Activated naive CD4-positive, alpha-beta T cell treated with anti-CD3 and anti-CD28 coated beads, Interleukin-2, amount 50 U/mL, for 24 hours (primary cell): ENCODE measurements around the gene KANK2.
"Not testable (repeated sequence)": the region's sequence is repeated elsewhere in the genome, so short reads cannot be mapped to it uniquely, and the experiment has no call there.

Experiments
- H3K27ac Mint-ChIP-seq: one replicate; pipeline ENCODE4 v1.8.0; 2021; ENCODE audit warnings: mild to moderate bottlenecking, mixed read lengths
- H3K27me3 Mint-ChIP-seq: one replicate; pipeline ENCODE4 v1.8.0; 2021; ENCODE audit warnings: mixed read lengths
- H3K36me3 Mint-ChIP-seq: one replicate; pipeline ENCODE4 v1.8.0; 2021; ENCODE audit warnings: mixed read lengths
- H3K4me1 Mint-ChIP-seq: one replicate; pipeline ENCODE4 v1.8.0; 2021; ENCODE audit warnings: mixed read lengths
- H3K4me3 Mint-ChIP-seq: one replicate; pipeline ENCODE4 v1.8.0; 2021; ENCODE audit warnings: mild to moderate bottlenecking, mixed read lengths
- H3K9me3 Mint-ChIP-seq: one replicate; pipeline ENCODE4 v1.8.0; 2021; ENCODE audit warnings: mixed read lengths

Gene KANK2

GRCh38 chr19:11192957-11193939 lies 4.1 kb downstream of the KANK2 start:
- Mint-ChIP-seq H3K27me3 (peaks cover 5% of the 10 kb centered on the region), H3K27ac (no peak overlapping the region), H3K36me3 (no peaks in the 10 kb centered on the region), H3K4me1 (peaks cover 5% of the 10 kb centered on the region), H3K9me3 (no peaks in the 10 kb centered on the region), H3K4me3 (no peak overlapping the region)

DNA sequence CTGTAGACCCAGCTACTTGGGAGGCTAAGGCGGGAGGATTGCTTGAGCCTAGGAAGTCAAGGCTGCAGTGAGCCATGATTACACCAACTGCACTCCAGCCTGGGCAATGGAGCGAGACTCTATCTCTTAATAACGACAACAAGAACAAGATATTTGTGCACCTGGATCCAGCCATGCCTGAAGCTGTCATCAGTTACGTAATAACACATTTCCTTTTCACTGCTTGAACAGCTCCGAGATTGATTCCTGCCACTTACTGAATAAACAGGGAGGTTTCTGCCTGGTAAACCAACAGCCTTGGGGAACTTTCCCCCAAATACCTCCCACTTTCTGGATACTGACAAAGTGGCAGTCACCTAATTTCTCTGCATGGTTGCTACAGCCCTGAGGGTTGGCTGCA lies 5.4 kb downstream of the KANK2 start:
- Mint-ChIP-seq H3K36me3 (no peaks in the 10 kb centered on the region), H3K27ac (no peak overlapping the region), H3K4me1 (peaks cover 5% of the 10 kb centered on the region), H3K4me3 (no peak overlapping the region), H3K27me3 (peaks cover 5% of the 10 kb centered on the region), H3K9me3 (no peaks in the 10 kb centered on the region)

DNA sequence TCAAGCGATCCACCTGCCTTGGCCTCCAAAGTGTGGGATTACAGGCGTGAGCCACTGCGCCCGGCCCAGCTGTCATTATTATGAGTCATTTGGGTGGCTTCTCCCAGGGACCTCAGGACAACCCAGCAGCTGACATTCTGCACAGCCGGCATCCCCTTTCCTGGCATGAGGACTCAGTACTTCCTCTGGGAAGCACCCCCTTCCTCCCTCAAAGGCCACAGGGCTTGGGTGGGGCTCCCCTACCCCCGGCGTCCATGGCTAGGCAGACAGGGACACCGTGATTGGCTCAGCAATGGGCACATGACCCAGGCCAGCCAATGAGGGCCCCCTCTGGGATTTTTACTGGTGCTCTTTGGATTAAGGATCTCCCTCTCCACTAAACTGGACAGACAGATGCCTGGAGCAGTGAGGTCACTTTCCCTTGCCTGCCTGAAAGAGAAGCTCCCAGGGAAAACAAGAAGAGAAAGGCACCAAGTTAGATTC lies 6.0 kb downstream of the KANK2 start:
- Mint-ChIP-seq H3K27me3 (peaks cover 5% of the 10 kb centered on the region), H3K9me3 (no peaks in the 10 kb centered on the region), H3K4me3 (no peak overlapping the region), H3K27ac (no peak overlapping the region), H3K36me3 (no peaks in the 10 kb centered on the region), H3K4me1 (peaks cover 5% of the 10 kb centered on the region)

DNA sequence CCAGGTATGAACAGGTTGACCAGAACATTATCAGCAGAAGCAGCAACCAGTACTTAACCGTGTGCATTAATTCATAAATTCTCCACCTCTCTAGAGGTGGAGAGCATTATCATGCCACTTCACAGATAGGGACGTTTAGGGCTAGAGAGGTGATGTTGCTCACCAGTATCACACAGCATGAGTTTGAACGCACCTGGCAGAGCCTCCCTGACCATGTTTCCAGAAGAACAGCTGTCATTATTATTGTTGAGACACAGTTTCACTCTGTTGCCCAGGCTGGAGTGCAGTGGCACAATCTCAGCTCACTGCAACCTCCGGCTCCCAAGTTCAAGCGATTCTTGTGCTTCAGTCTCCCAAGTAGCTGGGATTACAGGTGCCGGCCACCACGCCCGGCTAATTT lies 6.8 kb downstream of the KANK2 start:
- Mint-ChIP-seq H3K27ac (no peak overlapping the region), H3K4me1 (peaks cover 2% of the 10 kb centered on the region), H3K9me3 (no peaks in the 10 kb centered on the region), H3K4me3 (no peak overlapping the region), H3K36me3 (no peaks in the 10 kb centered on the region), H3K27me3 (peaks cover under 1% of the 10 kb centered on the region)

DNA sequence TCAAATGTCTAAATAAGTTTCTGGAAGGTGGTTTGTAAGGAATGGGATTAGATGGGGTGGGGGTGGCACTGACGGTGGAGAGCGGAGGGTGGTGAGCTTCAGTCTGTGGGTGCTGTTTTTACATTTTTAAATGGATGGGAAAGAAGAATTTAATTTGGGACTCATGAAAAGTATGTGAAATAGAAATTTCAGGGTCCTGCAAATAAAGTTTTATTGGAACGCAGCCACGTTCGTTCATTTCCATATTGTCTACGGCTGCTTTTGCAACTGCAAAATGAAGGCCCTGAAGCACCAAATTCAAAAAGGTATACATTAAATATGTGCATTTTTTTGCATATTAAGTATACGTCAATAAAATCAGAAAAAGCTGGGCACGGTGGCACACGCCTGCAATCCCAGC lies 9.9 kb downstream of the KANK2 start:
- no peaks in the 10 kb centered on the region for H3K9me3 Mint-ChIP-seq
- no peaks in the 10 kb centered on the region for H3K4me1 Mint-ChIP-seq
- no peak overlapping the region for H3K4me3 Mint-ChIP-seq
- H3K36me3 Mint-ChIP-seq, result no peaks in the 10 kb centered on the region
- H3K27me3 Mint-ChIP-seq, result no peaks in the 10 kb centered on the region
- no peak overlapping the region for H3K27ac Mint-ChIP-seq

DNA sequence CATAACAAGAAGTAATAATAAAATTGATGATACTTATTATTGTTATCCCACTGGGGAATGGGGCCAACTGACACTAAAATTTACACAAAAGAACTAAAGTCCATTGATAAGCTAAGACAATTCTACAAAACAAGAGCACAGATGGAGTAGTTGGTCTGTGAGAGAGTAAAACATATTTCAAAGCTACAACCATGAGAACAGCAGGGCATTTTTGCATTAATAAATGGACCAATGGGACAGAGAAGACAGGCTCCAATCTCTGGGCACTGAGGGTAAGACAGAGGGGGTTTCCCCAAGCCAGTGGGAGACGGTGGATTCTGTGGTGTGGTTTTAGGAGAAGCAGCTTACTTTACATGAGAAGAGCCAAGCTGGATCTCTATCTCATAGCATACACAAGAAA lies 14.4 kb downstream of the KANK2 start:
- no peaks in the 10 kb centered on the region for H3K4me1 Mint-ChIP-seq
- no peaks in the 10 kb centered on the region for H3K9me3 Mint-ChIP-seq
- no peak overlapping the region for H3K4me3 Mint-ChIP-seq
- H3K27ac Mint-ChIP-seq, result no peak overlapping the region
- H3K36me3 Mint-ChIP-seq, result no peaks in the 10 kb centered on the region
- H3K27me3 Mint-ChIP-seq, result no peaks in the 10 kb centered on the region

- H3K4me1 Mint-ChIP-seq, result no peaks in the 10 kb centered on the region
- no peak overlapping the region for H3K4me3 Mint-ChIP-seq
- H3K36me3 Mint-ChIP-seq, result no peaks in the 10 kb centered on the region
- no peaks in the 10 kb centered on the region for H3K9me3 Mint-ChIP-seq
- no peak overlapping the region for H3K27ac Mint-ChIP-seq
- H3K27me3 Mint-ChIP-seq, result peaks cover 2% of the 10 kb centered on the region
These were observed 15.9 kb downstream of the KANK2 start for GRCh38 chr19:11181488-11181887.

- not testable (repeated sequence) for H3K4me3 Mint-ChIP-seq, H3K36me3 Mint-ChIP-seq, H3K27ac Mint-ChIP-seq, H3K4me1 Mint-ChIP-seq, H3K27me3 Mint-ChIP-seq, H3K9me3 Mint-ChIP-seq
These were observed 16.4 kb downstream of the KANK2 start for GRCh38 chr19:11180975-11181374.

GRCh38 chr19:11180346-11180745 lies 17.0 kb downstream of the KANK2 start:
- Mint-ChIP-seq H3K4me3 (no peak overlapping the region), H3K4me1 (no peaks in the 10 kb centered on the region), H3K27ac (no peak overlapping the region), H3K36me3 (no peaks in the 10 kb centered on the region), H3K27me3 (peaks cover 2% of the 10 kb centered on the region), H3K9me3 (no peaks in the 10 kb centered on the region)

DNA sequence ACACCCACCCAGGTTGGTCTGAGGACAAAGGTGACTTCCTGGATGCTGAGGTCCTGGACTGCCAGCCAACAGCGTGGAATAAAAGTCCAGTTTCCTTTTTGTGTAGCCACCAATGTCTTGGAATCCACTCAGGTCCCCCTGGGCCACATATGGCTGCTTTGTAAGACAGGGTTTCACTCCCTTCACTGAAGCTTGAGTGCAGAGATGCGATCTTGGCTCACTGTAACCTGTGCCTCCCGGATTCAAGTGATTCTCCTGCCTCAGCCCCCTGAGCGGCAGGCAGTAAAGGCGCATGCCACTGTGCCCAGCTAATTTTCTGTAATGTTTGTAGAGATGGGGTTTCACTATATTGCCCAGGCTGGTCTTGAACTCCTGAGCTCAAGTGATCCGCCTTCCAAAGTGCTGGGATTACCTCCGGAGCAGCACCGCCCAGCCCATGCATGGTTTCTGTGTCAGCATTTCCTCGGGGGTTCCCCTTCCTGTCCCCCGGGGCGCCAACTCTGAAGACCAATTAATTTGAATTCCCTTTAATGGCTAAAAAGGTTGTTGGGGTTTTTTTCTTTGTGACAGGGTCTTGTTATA lies 17.5 kb downstream of the KANK2 start:
- Mint-ChIP-seq H3K4me3 (no peak overlapping the region), H3K4me1 (no peaks in the 10 kb centered on the region), H3K27ac (no peak overlapping the region), H3K27me3 (peaks cover 2% of the 10 kb centered on the region), H3K9me3 (no peaks in the 10 kb centered on the region), H3K36me3 (no peaks in the 10 kb centered on the region)

DNA sequence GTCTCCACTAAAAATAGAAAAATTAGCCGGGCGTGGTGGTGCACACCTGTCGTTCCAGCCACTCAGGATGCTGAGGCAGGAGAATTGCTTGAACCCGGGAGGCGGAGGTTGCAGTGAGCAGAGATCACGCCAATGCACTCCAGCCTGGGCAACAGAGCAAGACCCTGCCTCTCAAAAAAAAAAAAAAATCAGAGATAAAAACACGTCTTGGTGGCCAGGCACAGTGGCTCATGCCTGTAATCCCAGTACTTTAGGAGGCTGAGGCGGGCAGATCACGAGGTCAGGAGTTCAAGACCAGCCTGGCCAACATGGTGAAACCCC lies 18.2 kb downstream of the KANK2 start:
- H3K9me3 Mint-ChIP-seq, H3K27me3 Mint-ChIP-seq, H3K36me3 Mint-ChIP-seq, H3K27ac Mint-ChIP-seq, H3K4me1 Mint-ChIP-seq, H3K4me3 Mint-ChIP-seq: not testable (repeated sequence)

DNA sequence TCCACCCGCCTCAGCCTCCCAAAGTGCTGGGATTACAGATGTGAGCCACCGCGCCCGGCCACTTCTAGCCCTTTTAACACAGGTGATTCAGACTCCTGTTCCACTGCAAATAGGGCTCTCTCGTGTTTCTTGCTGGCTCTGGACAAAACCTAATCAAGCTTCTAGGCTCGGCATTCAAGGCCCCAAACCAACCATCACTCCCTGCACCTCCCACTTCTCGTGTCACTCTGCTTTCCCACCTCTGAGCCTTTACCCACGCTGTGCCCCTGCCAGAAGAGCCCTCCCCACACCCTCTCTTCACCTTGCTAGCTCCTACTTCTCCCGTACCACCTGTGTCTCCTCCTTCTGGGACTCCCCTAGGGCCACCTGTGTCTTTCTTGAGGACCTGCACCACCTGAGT lies 19.8 kb downstream of the KANK2 start:
- H3K27ac Mint-ChIP-seq, result peak overlapping the region; percentile 5
- H3K36me3 Mint-ChIP-seq, result no peaks in the 10 kb centered on the region
- no peaks in the 10 kb centered on the region for H3K9me3 Mint-ChIP-seq
- H3K4me1 Mint-ChIP-seq, result no peaks in the 10 kb centered on the region
- H3K4me3 Mint-ChIP-seq, result no peak overlapping the region
- H3K27me3 Mint-ChIP-seq, result peaks cover 2% of the 10 kb centered on the region

- no peak overlapping the region for H3K27ac Mint-ChIP-seq
- H3K27me3 Mint-ChIP-seq, result peaks cover 2% of the 10 kb centered on the region
- no peaks in the 10 kb centered on the region for H3K4me1 Mint-ChIP-seq
- H3K9me3 Mint-ChIP-seq, result no peaks in the 10 kb centered on the region
- H3K4me3 Mint-ChIP-seq, result no peak overlapping the region
- no peaks in the 10 kb centered on the region for H3K36me3 Mint-ChIP-seq
These were observed 20.7 kb downstream of the KANK2 start for GRCh38 chr19:11176466-11177193.

GRCh38 chr19:11175920-11176319 lies 21.4 kb downstream of the KANK2 start:
- Mint-ChIP-seq H3K27ac (no peak overlapping the region), H3K4me3 (no peak overlapping the region), H3K9me3 (no peaks in the 10 kb centered on the region), H3K36me3 (no peaks in the 10 kb centered on the region), H3K4me1 (no peaks in the 10 kb centered on the region), H3K27me3 (peaks cover 2% of the 10 kb centered on the region)

DNA sequence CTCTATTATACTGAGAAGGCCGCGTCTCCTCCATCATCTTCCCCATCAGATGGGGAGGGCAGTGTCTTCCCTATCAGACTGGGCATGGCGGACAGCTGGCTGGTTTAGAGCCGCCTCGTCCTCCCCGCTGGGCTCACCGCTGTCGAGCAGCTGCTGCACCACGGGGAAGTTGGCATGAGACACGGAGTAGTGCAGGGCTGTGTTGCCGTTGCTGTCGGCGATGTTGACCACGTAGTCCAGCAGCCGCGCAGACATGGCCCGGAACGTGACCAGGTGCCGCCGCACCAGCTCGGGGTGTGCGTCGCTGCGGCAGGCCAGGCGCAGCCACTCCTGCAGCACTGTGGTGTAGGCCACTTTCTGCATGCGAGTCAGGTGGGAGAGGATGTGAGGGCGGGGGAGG lies 23.0 kb downstream of the KANK2 start:
- H3K9me3 Mint-ChIP-seq, result no peaks in the 10 kb centered on the region
- H3K27ac Mint-ChIP-seq, result no peak overlapping the region
- H3K4me1 Mint-ChIP-seq, result no peaks in the 10 kb centered on the region
- peaks cover 2% of the 10 kb centered on the region for H3K27me3 Mint-ChIP-seq
- H3K4me3 Mint-ChIP-seq, result no peak overlapping the region
- no peaks in the 10 kb centered on the region for H3K36me3 Mint-ChIP-seq
